Activated T-cell treated with anti-CD3 and anti-CD28 coated beads, Interleukin-2, amount 50 U/mL, for 72 hours (primary cell): Measurements from ENCODE around the gene FER. TPM values are rescaled to one million over a fixed set of nuclear protein-coding genes. Genes with fewer than 3 reads are reported as not detected.

Experiments
- ATAC-seq, 2 donors: fragments of 150-1000 bp; cut with Tn5 transposase; replicated peaks in 1 of 2; 2 replicates each; pipeline ENCODE4 v1.10.0; 2021; ENCODE audit warnings: moderate library complexity in 2 of 2, mild to moderate bottlenecking in 1 of 2
- DNase-seq, 2 donors: peaks; one replicate each; pipeline ENCODE4 v3.0.0; 2021 to 2022; ENCODE audit warnings: mixed read lengths in 1 of 2
- H3K27ac Mint-ChIP-seq: one replicate; pipeline ENCODE4 v1.8.0; 2022; ENCODE audit warnings: mild to moderate bottlenecking, moderate library complexity, mixed read lengths
- H3K27me3 Mint-ChIP-seq: one replicate; pipeline ENCODE4 v1.8.0; 2022; ENCODE audit warnings: low read depth, mixed read lengths
- H3K36me3 Mint-ChIP-seq, 2 donors: one replicate each; pipeline ENCODE4 v1.8.0; 2022; ENCODE audit warnings: mixed read lengths in 2 of 2, mild to moderate bottlenecking in 1 of 2; ENCODE audit not compliant: insufficient read depth in 2 of 2
- H3K4me1 Mint-ChIP-seq: one replicate; pipeline ENCODE4 v1.8.0; 2022; ENCODE audit warnings: low read depth, mixed read lengths
- H3K4me3 Mint-ChIP-seq, 2 donors: one replicate each; pipeline ENCODE4 v1.8.0; 2022; ENCODE audit warnings: mild to moderate bottlenecking in 2 of 2, mixed read lengths in 2 of 2, moderate library complexity in 2 of 2
- H3K9me3 Mint-ChIP-seq, 2 donors: one replicate each; pipeline ENCODE4 v1.8.0; 2022; ENCODE audit warnings: mixed read lengths in 2 of 2
- total RNA-seq, 2 donors: library from RNA; stranded (reverse); gene quantifications; one replicate each; pipeline ENCODE4 v1.2.3, GENCODE V29; 2022

The FER gene
- total RNA-seq, 2 donors from 2014 or later = 12.8 to 15.5 TPM

GRCh38 chr5:109053995-109054417, 306.3 kb downstream of the FER start:
- ATAC-seq = no peak
- Mint-ChIP-seq H3K4me3 (no peak overlapping the region), H3K27me3 (no peaks in the 10 kb centered on the region), H3K36me3 (no peaks in the 10 kb centered on the region), H3K9me3 (no peaks in the 10 kb centered on the region), H3K4me1 (no peaks in the 10 kb centered on the region), H3K27ac (no peak overlapping the region)
- DNase-seq = no peak

- no peak for DNase-seq
- no peaks in the 10 kb centered on the region for H3K36me3 Mint-ChIP-seq
- H3K27me3 Mint-ChIP-seq = no peaks in the 10 kb centered on the region
These were observed 312.8 kb downstream of the FER start for GRCh38 chr5:109060378-109061025.

GRCh38 chr5:109062664-109063063, 315.0 kb downstream of the FER start:
- no peaks in the 10 kb centered on the region for H3K4me1 Mint-ChIP-seq
- H3K4me3 Mint-ChIP-seq = no peak overlapping the region
- H3K27me3 Mint-ChIP-seq = no peaks in the 10 kb centered on the region
- ATAC-seq (no peak), DNase-seq (no peak)
- H3K27ac Mint-ChIP-seq = no peak overlapping the region
- no peaks in the 10 kb centered on the region for H3K36me3 Mint-ChIP-seq
- H3K9me3 Mint-ChIP-seq = no peaks in the 10 kb centered on the region

More at GRCh38 chr5:109060378-109061025, 312.8 kb downstream of the FER start:
- no peaks in the 10 kb centered on the region for H3K4me1 Mint-ChIP-seq
- no peak overlapping the region for H3K27ac Mint-ChIP-seq
- H3K9me3 Mint-ChIP-seq = no peaks in the 10 kb centered on the region
- ATAC-seq = no peak
- no peak overlapping the region for H3K4me3 Mint-ChIP-seq

- no peaks in the 10 kb centered on the region for H3K4me1 Mint-ChIP-seq
- no peaks in the 10 kb centered on the region for H3K27me3 Mint-ChIP-seq
- no peaks in the 10 kb centered on the region for H3K36me3 Mint-ChIP-seq
- H3K9me3 Mint-ChIP-seq = no peaks in the 10 kb centered on the region
- DNase-seq (no peak), ATAC-seq (no peak)
- no peak overlapping the region for H3K27ac Mint-ChIP-seq
- no peak overlapping the region for H3K4me3 Mint-ChIP-seq
These were observed 315.5 kb downstream of the FER start for GRCh38 chr5:109063223-109063622.

GRCh38 chr5:109076741-109077140, 329.0 kb downstream of the FER start:
- H3K4me3 Mint-ChIP-seq = no peak overlapping the region
- no peaks in the 10 kb centered on the region for H3K27me3 Mint-ChIP-seq
- H3K27ac Mint-ChIP-seq = no peak overlapping the region
- no peaks in the 10 kb centered on the region for H3K9me3 Mint-ChIP-seq
- no peak for ATAC-seq
- H3K4me1 Mint-ChIP-seq = no peaks in the 10 kb centered on the region
- DNase-seq = no peak
- H3K36me3 Mint-ChIP-seq = no peaks in the 10 kb centered on the region

GRCh38 chr5:109078448-109078847, 330.8 kb downstream of the FER start:
- no peaks in the 10 kb centered on the region for H3K9me3 Mint-ChIP-seq
- H3K36me3 Mint-ChIP-seq = no peaks in the 10 kb centered on the region
- no peaks in the 10 kb centered on the region for H3K4me1 Mint-ChIP-seq
- DNase-seq (no peak), ATAC-seq (no peak)
- no peaks in the 10 kb centered on the region for H3K27me3 Mint-ChIP-seq
- H3K27ac Mint-ChIP-seq = no peak overlapping the region
- H3K4me3 Mint-ChIP-seq = no peak overlapping the region

GRCh38 chr5:109080481-109080880, 332.8 kb downstream of the FER start:
- Mint-ChIP-seq H3K27me3 (no peaks in the 10 kb centered on the region), H3K9me3 (no peaks in the 10 kb centered on the region), H3K4me1 (no peaks in the 10 kb centered on the region), H3K27ac (no peak overlapping the region), H3K36me3 (no peaks in the 10 kb centered on the region), H3K4me3 (no peak overlapping the region)
- ATAC-seq (no peak), DNase-seq (no peak)

- DNase-seq (no peak), ATAC-seq (no peak)
- no peaks in the 10 kb centered on the region for H3K9me3 Mint-ChIP-seq
- no peak overlapping the region for H3K4me3 Mint-ChIP-seq
- no peaks in the 10 kb centered on the region for H3K27me3 Mint-ChIP-seq
- H3K27ac Mint-ChIP-seq = no peak overlapping the region
- no peaks in the 10 kb centered on the region for H3K4me1 Mint-ChIP-seq
- H3K36me3 Mint-ChIP-seq = no peaks in the 10 kb centered on the region
These were observed 333.2 kb downstream of the FER start for GRCh38 chr5:109080896-109081295.

GRCh38 chr5:109083937-109084336, 336.2 kb downstream of the FER start:
- Mint-ChIP-seq H3K27ac (no peak overlapping the region), H3K27me3 (no peaks in the 10 kb centered on the region), H3K4me1 (no peaks in the 10 kb centered on the region), H3K4me3 (no peak overlapping the region), H3K9me3 (no peaks in the 10 kb centered on the region), H3K36me3 (no peaks in the 10 kb centered on the region)
- ATAC-seq (no peak), DNase-seq (no peak)

GRCh38 chr5:109089191-109089590, 341.5 kb downstream of the FER start:
- no peak for ATAC-seq
- H3K27ac Mint-ChIP-seq = no peak overlapping the region
- no peaks in the 10 kb centered on the region for H3K27me3 Mint-ChIP-seq
- H3K4me3 Mint-ChIP-seq = no peak overlapping the region
- H3K4me1 Mint-ChIP-seq = no peaks in the 10 kb centered on the region
- H3K9me3 Mint-ChIP-seq = peaks cover 2 to 3% of the 10 kb centered on the region in 2 donors
- H3K36me3 Mint-ChIP-seq = no peaks in the 10 kb centered on the region
- DNase-seq = no peak

- H3K9me3 Mint-ChIP-seq = no peaks in the 10 kb centered on the region
- no peak overlapping the region for H3K4me3 Mint-ChIP-seq
- no peaks in the 10 kb centered on the region for H3K36me3 Mint-ChIP-seq
- no peaks in the 10 kb centered on the region for H3K27me3 Mint-ChIP-seq
- ATAC-seq (no peak), DNase-seq (no peak)
- no peaks in the 10 kb centered on the region for H3K4me1 Mint-ChIP-seq
- no peak overlapping the region for H3K27ac Mint-ChIP-seq
These were observed 351.4 kb downstream of the FER start for GRCh38 chr5:109099081-109099480.

- Mint-ChIP-seq H3K9me3 (no peaks in the 10 kb centered on the region), H3K27me3 (no peaks in the 10 kb centered on the region), H3K27ac (no peak overlapping the region), H3K4me1 (no peaks in the 10 kb centered on the region), H3K36me3 (no peaks in the 10 kb centered on the region), H3K4me3 (no peak overlapping the region)
- ATAC-seq = no peak
- DNase-seq = no peak
These were observed 353.3 kb downstream of the FER start for GRCh38 chr5:109100971-109101370.

- H3K9me3 Mint-ChIP-seq = no peaks in the 10 kb centered on the region
- no peak for ATAC-seq
- no peaks in the 10 kb centered on the region for H3K4me1 Mint-ChIP-seq
- H3K4me3 Mint-ChIP-seq = no peak overlapping the region
- no peak for DNase-seq
- H3K36me3 Mint-ChIP-seq = no peaks in the 10 kb centered on the region
- H3K27ac Mint-ChIP-seq = no peak overlapping the region
- no peaks in the 10 kb centered on the region for H3K27me3 Mint-ChIP-seq
These were observed 354.5 kb downstream of the FER start for GRCh38 chr5:109102096-109102690.
